ENCODE results near the gene COL6A5.
A peak's percentile ranks its signal among the peaks of the same experiment; 100 is the strongest.

COL6A5 gene

GRCh38 chr3:130465521-130465920 lies 120.0 kb downstream of the COL6A5 start:
- H3K79me2 ChIP-seq, result no peaks in the 10 kb centered on the region

GRCh38 chr3:130468311-130468710 lies 122.8 kb downstream of the COL6A5 start:
- H3K9ac ChIP-seq, result no peak overlapping the region
- H3K27me3 ChIP-seq (ENCODE audit: control insufficient read depth, insufficient read depth, low read length), result no peaks in the 10 kb centered on the region
- no peak overlapping the region for H3K27ac ChIP-seq
- no peaks in the 10 kb centered on the region for H3K9me3 ChIP-seq (ENCODE audit: control insufficient read depth, low read length)
- TF ChIP-seq CTCF (IDR thresholded peaks at IDR 0.05), result no peak
- no peaks in the 10 kb centered on the region for H3K4me1 ChIP-seq
- H3K36me3 ChIP-seq (ENCODE audit: control insufficient read depth, insufficient read depth, low read length), result no peaks in the 10 kb centered on the region
- H3K4me2 ChIP-seq (ENCODE audit: low read length), result no peak overlapping the region
- H2AFZ ChIP-seq, result no peak overlapping the region
- no peaks in the 10 kb centered on the region for H3K79me2 ChIP-seq
- H3K4me3 ChIP-seq (ENCODE audit: low read depth, low read length), result no peak overlapping the region

More at GRCh38 chr3:130465521-130465920, 120.0 kb downstream of the COL6A5 start:
- Histone ChIP-seq H3K4me2 (ENCODE audit: low read length) (no peak overlapping the region), H3K36me3 (ENCODE audit: control insufficient read depth, insufficient read depth, low read length) (no peaks in the 10 kb centered on the region), H2AFZ (no peak overlapping the region), H3K9ac (no peak overlapping the region), H3K4me3 (ENCODE audit: low read depth, low read length) (no peak overlapping the region), H3K9me3 (ENCODE audit: control insufficient read depth, low read length) (no peaks in the 10 kb centered on the region), H3K27me3 (ENCODE audit: control insufficient read depth, insufficient read depth, low read length) (no peaks in the 10 kb centered on the region), H3K4me1 (no peaks in the 10 kb centered on the region), H3K27ac (no peak overlapping the region)
- TF ChIP-seq CTCF (IDR thresholded peaks at IDR 0.05), result no peak

DNA sequence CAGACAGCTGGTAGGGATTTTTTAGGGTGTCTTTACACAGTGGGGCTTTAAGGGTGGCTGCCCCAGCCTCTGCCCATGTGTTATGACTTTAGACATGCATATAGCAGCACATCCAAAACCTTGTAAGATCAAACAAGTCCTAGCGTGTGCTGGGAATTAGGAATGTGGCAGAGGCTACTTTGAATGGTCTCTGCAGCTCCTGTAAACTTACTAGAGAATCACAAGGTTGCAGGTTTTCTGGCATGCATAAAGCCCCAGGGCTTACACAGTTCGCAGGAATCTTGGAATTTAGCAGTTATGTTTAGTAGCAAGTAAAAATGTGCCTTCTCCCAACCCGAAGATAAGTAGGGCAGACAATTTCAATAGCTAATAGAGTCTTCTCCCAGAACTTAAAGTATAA lies 124.7 kb downstream of the COL6A5 start:
- Histone ChIP-seq H3K79me2 (no peaks in the 10 kb centered on the region), H3K4me1 (no peaks in the 10 kb centered on the region), H3K9ac (no peak overlapping the region), H3K36me3 (ENCODE audit: control insufficient read depth, insufficient read depth, low read length) (no peaks in the 10 kb centered on the region), H3K27me3 (ENCODE audit: control insufficient read depth, insufficient read depth, low read length) (no peaks in the 10 kb centered on the region), H3K4me2 (ENCODE audit: low read length) (no peak overlapping the region), H3K4me3 (ENCODE audit: low read depth, low read length) (no peak overlapping the region), H2AFZ (no peak overlapping the region), H3K27ac (no peak overlapping the region), H3K9me3 (ENCODE audit: control insufficient read depth, low read length) (no peaks in the 10 kb centered on the region)
- no peak for TF ChIP-seq CTCF (IDR thresholded peaks at IDR 0.05)

DNA sequence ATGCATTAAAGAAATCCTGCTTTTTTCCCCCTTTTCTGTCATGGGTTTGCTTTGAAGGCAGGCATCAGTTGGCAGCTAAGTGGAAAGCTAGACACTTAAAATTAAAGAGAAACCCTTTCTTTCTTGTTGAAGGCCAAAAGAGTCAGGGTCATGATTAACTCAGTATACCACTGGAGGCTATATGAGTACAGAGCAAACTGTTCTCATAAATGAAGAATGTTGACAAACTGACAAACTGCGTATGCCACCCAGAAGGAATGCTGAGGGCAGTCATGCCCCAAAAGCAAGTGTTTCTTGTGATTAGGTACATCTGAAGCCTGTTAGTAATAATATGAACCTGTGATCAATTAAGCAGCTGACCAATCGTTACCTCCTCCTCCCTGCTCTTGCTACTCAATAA lies 127.9 kb downstream of the COL6A5 start:
- Histone ChIP-seq H3K4me1 (no peaks in the 10 kb centered on the region), H3K9me3 (ENCODE audit: control insufficient read depth, low read length) (no peaks in the 10 kb centered on the region)
- TF ChIP-seq CTCF (IDR thresholded peaks at IDR 0.05), result no peak

GRCh38 chr3:130480736-130481135 lies 135.3 kb downstream of the COL6A5 start:
- peak; percentile 76 for TF ChIP-seq CTCF (IDR thresholded peaks at IDR 0.05)
- Histone ChIP-seq H3K9me3 (ENCODE audit: control insufficient read depth, low read length) (no peaks in the 10 kb centered on the region), H3K4me2 (ENCODE audit: low read length) (no peak overlapping the region), H3K9ac (no peak overlapping the region), H2AFZ (no peak overlapping the region), H3K27ac (no peak overlapping the region), H3K27me3 (ENCODE audit: control insufficient read depth, insufficient read depth, low read length) (no peaks in the 10 kb centered on the region), H3K4me3 (ENCODE audit: low read depth, low read length) (no peak overlapping the region), H3K79me2 (peaks cover 8% of the 10 kb centered on the region), H3K4me1 (peaks cover 14% of the 10 kb centered on the region), H3K36me3 (ENCODE audit: control insufficient read depth, insufficient read depth, low read length) (no peaks in the 10 kb centered on the region)

More for the DNA sequence above, 127.9 kb downstream of the COL6A5 start:
- Histone ChIP-seq H3K27ac (no peak overlapping the region), H3K9ac (no peak overlapping the region), H3K27me3 (ENCODE audit: control insufficient read depth, insufficient read depth, low read length) (no peaks in the 10 kb centered on the region), H2AFZ (peak overlapping the region; percentile 45), H3K79me2 (no peaks in the 10 kb centered on the region), H3K4me3 (ENCODE audit: low read depth, low read length) (no peak overlapping the region), H3K4me2 (ENCODE audit: low read length) (no peak overlapping the region), H3K36me3 (ENCODE audit: control insufficient read depth, insufficient read depth, low read length) (no peaks in the 10 kb centered on the region)

Measured in parathyroid adenoma (tissue), 2 donors.